HuH-7.5 (cell line): ENCODE data around the gene MCM5.
"Not testable (repeated sequence)": the region's sequence is repeated elsewhere in the genome, so short reads cannot be mapped to it uniquely, and the experiment has no call there.

Source experiments
- DNase-seq: peaks from one replicate; pipeline ENCODE4 v3.0.0; 2011; ENCODE audit warnings: low spot score

Gene MCM5

GRCh38 chr22:35432228-35432905, 32.4 kb downstream of the MCM5 start:
- DNase-seq = no peak

GRCh38 chr22:35434061-35434710, 34.2 kb downstream of the MCM5 start:
- DNase-seq = no peak

DNA sequence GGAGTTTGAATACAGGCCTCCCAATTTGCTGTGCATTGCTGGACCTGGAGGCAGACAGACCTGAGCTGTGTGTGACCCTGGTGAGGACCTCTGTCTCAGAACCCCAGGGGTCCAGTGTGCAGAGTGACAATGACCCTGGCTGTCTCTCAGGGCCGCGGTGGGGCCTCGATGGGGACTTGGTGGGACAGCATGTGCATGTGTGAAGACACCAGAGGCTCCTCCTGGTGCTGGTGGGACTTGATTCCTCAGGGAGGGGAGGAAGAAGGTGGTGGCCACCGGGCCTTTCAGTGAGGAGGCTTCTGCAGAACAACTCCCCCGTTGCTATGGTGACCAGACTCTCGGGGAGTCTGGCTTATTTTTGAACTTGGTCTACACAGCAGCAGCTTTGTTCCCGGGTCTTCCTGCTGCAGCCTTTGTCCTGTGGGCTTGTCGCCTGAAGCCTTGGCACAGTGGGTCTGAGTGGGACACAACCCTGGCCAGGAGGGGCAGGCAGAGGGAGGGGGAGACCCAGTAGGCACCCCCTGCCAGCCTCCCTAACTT, 35.3 kb downstream of the MCM5 start:
- DNase-seq = no peak

- DNase-seq = no peak
Observed at GRCh38 chr22:35436421-35436820, 36.5 kb downstream of the MCM5 start.

GRCh38 chr22:35437049-35437448, 37.1 kb downstream of the MCM5 start:
- no peak for DNase-seq

DNA sequence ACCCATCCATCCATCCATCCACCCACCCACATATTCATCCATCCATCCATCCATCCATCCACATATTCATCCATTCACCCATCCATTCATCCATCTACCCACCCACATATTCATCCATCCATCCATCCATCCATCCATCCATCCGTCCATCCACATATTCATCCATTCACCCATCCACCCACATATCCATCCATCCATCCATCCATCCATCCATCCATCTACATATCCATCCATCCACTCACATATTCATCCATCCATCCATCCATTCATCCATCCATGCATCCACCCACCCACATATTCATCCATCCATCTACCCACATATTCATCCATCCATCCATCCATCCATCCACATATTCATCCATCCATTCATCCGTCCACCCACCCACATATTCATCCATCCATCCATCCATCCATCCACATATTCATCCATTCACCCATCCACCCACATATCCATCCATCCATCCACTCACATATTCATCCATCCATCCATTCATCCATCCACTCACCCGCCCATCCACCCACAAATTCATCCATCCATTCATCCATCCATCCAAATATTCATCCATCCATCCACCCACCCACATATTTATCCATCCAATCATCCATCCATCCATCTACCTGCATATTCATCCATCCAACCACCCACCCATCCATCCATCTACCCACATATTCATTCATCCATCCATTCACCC, 38.9 kb downstream of the MCM5 start:
- not testable (repeated sequence) for DNase-seq

DNA sequence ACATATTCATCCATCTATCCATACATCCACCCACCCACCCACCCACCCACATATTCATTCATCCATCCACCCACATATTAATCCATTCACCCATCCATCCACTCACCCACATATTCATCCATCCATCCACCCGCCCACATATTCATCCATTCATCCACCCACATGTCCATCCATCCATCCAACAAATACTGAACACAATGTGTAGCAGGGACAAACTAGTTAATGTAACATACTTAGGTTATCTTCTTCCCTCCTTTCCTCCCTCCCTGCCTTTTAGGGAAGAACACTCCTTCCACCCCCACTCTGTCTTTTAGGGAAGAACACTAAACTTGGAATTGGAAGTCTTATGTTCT, 39.4 kb downstream of the MCM5 start:
- DNase-seq = no peak

- no peak for DNase-seq
Observed at GRCh38 chr22:35440129-35440528, 40.2 kb downstream of the MCM5 start.

DNA sequence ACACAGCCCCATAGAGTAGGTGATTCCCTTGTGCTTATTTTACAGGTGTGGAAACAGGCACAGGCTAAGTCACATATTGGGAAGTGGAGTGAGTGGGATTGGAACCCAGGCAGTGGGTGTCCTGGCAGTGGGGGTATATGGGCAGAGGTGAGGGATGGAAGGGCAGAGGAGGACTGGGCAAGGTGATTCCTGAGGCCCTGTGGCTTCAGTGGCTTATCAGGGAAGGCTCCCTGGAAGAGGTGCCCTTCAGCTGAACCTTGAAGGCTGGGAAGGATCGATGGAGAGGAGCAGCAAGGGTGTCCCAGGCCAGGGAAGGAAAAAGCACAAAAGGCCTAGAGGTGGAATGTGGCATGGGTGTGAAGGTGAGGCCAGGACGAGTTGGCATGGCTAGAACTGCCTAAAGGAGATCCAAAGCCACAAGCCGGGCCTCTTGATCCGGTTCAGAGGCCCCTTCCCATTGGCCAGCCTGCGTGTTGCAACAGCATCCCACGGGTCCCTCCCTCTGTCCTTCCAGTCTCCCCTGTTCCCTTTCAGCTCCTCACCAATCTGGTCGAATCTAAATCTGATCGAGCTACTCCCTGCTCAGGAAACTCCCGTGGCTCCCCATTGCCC, 41.7 kb downstream of the MCM5 start:
- no peak for DNase-seq

DNA sequence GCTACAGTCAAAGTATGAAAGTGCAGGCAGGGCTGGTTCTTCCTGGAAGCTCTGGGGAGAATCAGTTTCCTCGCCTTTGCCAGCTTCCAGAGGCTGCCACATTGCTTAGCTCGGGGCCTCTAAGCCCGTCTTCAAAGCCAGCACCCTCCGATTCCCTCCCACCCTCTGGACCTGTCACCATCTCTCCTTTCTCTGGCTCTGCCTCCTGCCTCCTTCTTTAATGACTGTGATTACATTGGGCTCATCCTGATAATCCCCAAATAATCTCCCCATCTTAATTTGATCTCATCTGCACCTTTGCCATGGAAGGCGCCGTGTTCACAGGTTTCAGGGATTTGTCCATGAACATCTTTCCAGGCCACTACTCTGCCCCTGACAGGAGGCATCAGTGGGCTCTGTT, 42.5 kb downstream of the MCM5 start:
- no peak for DNase-seq

GRCh38 chr22:35443338-35443737, 43.4 kb downstream of the MCM5 start:
- DNase-seq = no peak

GRCh38 chr22:35443790-35444684, 44.1 kb downstream of the MCM5 start:
- DNase-seq = no peak

DNA sequence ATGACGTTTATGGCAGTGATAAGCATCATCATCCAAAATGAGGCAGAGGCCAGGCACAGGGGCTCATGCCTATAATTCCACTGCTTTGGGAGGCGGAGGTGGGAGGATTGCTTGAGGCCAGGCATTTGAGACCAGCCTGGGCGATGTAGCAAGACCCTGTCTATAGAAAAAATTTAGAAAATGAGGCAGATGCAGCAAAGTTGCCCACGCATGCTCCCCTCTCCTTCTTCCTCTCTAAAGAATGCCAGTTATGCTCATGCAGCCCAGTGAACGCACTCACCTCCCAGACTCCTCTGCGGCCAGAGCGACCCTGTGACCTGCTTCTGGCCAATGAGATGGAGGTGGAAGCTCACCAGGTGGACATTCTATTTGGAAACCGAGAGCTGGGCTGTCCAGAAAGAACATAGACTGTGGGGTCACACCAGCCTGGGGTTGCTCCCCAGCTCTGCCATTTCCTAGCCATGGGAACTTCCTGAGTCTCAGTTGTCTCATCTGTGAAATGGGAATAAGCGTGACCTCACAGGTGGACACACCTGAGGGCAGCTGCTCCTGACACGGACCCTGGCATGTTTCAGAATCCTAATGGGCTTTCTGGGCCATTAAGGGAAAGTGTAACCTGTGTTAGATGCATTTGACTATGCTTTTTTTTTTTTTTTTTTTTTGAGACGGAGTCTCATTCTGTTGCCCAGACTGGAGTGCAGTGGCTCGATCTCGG, 44.9 kb downstream of the MCM5 start:
- DNase-seq = no peak

- DNase-seq = no peak
Observed at GRCh38 chr22:35445933-35446332, 46.0 kb downstream of the MCM5 start.

GRCh38 chr22:35446365-35446764, 46.4 kb downstream of the MCM5 start:
- DNase-seq = no peak

- no peak for DNase-seq
Observed at GRCh38 chr22:35448523-35448922, 48.6 kb downstream of the MCM5 start.

- DNase-seq = no peak
Observed at GRCh38 chr22:35449829-35450689, 50.1 kb downstream of the MCM5 start.

DNA sequence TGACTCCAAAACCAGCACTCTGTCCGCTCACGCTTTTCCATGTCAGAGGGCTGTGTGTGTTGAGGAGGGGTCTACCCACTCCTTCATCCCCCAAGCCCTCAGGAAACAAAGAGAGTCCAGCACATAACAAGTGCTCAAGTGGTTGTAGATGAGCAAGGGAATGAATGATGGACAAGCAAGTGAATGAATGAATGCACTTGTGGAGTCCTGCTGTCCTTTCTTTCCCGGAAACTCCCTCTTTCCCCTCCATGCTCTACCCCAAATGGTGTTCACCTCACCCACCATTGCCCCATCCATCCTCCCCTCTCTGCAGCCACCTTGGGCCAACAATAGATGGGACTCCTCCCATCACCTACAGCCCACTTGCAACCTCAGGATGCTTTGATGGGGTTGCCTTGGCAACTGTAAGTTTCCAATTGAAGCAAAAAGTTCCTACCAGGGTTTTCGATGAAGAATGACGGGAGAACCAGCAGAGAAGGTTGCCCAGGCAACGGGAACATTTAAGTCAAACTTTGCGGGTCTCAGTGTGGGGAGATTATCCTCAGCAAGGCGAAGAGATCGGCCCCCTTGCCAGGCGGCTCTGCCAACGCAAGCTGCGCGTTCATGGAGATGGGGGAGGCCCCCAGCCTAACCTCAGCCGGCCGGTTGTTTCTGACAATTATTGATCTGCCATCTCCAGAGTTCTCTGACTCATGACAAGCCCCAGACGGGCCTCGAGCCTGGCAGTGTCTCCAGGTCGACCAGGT, 51.1 kb downstream of the MCM5 start:
- no peak for DNase-seq

- DNase-seq = no peak
Observed at GRCh38 chr22:35451592-35451991, 51.7 kb downstream of the MCM5 start.
